HuH-7 (cell line): ENCODE measurements around the gene RUNX1.

Experiments
- DNase-seq: peaks from one replicate; pipeline ENCODE4 v3.0.0; 2011; ENCODE audit warnings: low spot score

Gene RUNX1

GRCh38 chr21:34846601-34847112 is 202.4 kb downstream of the RUNX1 start:
- no peak for DNase-seq

GRCh38 chr21:34845521-34846451 is 203.3 kb downstream of the RUNX1 start:
- DNase-seq = peak; percentile 17

- no peak for DNase-seq
Measured at GRCh38 chr21:34844924-34845238, 204.2 kb downstream of the RUNX1 start.

- DNase-seq = no peak
Measured at GRCh38 chr21:34844013-34844923, 204.8 kb downstream of the RUNX1 start.

- DNase-seq = no peak
Measured at GRCh38 chr21:34843562-34843961, 205.5 kb downstream of the RUNX1 start.

- DNase-seq = no peak
Measured at GRCh38 chr21:34841154-34841553, 207.9 kb downstream of the RUNX1 start.

- no peak for DNase-seq
Measured at GRCh38 chr21:34840693-34841092, 208.4 kb downstream of the RUNX1 start.

GRCh38 chr21:34838956-34839820 is 209.9 kb downstream of the RUNX1 start:
- DNase-seq = no peak

- DNase-seq = no peak
Measured at GRCh38 chr21:34836933-34837505, 212.1 kb downstream of the RUNX1 start.

- no peak for DNase-seq
Measured at GRCh38 chr21:34836103-34836932, 212.8 kb downstream of the RUNX1 start.

- no peak for DNase-seq
Measured at GRCh38 chr21:34835526-34835925, 213.6 kb downstream of the RUNX1 start.

GRCh38 chr21:34834852-34835501 is 214.1 kb downstream of the RUNX1 start:
- DNase-seq = no peak

- DNase-seq = no peak
Measured at GRCh38 chr21:34834290-34834689, 214.8 kb downstream of the RUNX1 start.

GRCh38 chr21:34833465-34833864 is 215.6 kb downstream of the RUNX1 start:
- DNase-seq = no peak

GRCh38 chr21:34830386-34831170 is 218.5 kb downstream of the RUNX1 start:
- DNase-seq = no peak

GRCh38 chr21:34827445-34828235 is 221.5 kb downstream of the RUNX1 start:
- DNase-seq = no peak

- no peak for DNase-seq
Measured at GRCh38 chr21:34826836-34827235, 222.3 kb downstream of the RUNX1 start.

GRCh38 chr21:34825948-34826548 is 223.1 kb downstream of the RUNX1 start:
- no peak for DNase-seq
